Measurements from ENCODE around the gene TVP23B. TPM values are rescaled to one million over a fixed set of nuclear protein-coding genes. Genes with fewer than 3 reads are reported as not detected.

The TVP23B gene
- total and polyA plus RNA-seq, 4 donors: 25.4 to 55.1 (median 26.6) TPM

Other genes with a start within 250 kb of the TVP23B start
- not detected for gene TBC1D28, start 136.8 kb upstream of the TVP23B start, total RNA-seq
- gene TBC1D28, start 136.8 kb upstream of the TVP23B start, polyA plus RNA-seq: not detected
- gene FOXO3B, start 98.9 kb upstream of the TVP23B start, total RNA-seq: 1 to 10 TPM in 1 of 2 donors, under 1 TPM in 1; 0.89 to 1.8 TPM
- under 1 TPM; 0.17 to 0.63 TPM for gene FOXO3B, start 98.9 kb upstream of the TVP23B start, polyA plus RNA-seq
- gene FBXW10, start 37.1 kb upstream of the TVP23B start, total RNA-seq: under 1 TPM; 0.05 to 0.08 TPM
- under 1 TPM; 0.20 to 0.25 TPM for gene FBXW10, start 37.1 kb upstream of the TVP23B start, polyA plus RNA-seq
- gene PRPSAP2, start 76.9 kb downstream of the TVP23B start, total RNA-seq: 10 to 100 TPM; 22.2 to 31.4 TPM
- gene PRPSAP2, start 76.9 kb downstream of the TVP23B start, polyA plus RNA-seq: 10 to 100 TPM; 10.2 to 11.3 TPM
- gene SLC5A10, start 171.0 kb downstream of the TVP23B start, total RNA-seq: under 1 TPM; 0.17 to 0.23 TPM
- gene SLC5A10, start 171.0 kb downstream of the TVP23B start, polyA plus RNA-seq: under 1 TPM; 0.05 to 0.13 TPM
- gene FAM83G, start 223.6 kb downstream of the TVP23B start, total RNA-seq: 10 to 100 TPM in 1 of 2 donors, 1 to 10 TPM in 1; 5.2 to 25.0 TPM
- 10 to 100 TPM in 1 of 2 donors, 1 to 10 TPM in 1; 5.3 to 17.6 TPM for gene FAM83G, start 223.6 kb downstream of the TVP23B start, polyA plus RNA-seq

All from liver (tissue), 4 donors.